HG02798 (cell line): ENCODE results near the gene GDPD2.

Source experiments
- ATAC-seq: cut with Tn5 transposase; IDR thresholded peaks from one replicate; pipeline ENCODE4 v1.9.1; 2021; ENCODE audit warnings: mild to moderate bottlenecking; ENCODE audit not compliant: unreplicated experiment, poor library complexity

The GDPD2 gene

GRCh38 chrX:70437011-70437410, 13.9 kb downstream of the GDPD2 start:
- ATAC-seq, result no peak

GRCh38 chrX:70437921-70438665, 15.0 kb downstream of the GDPD2 start:
- ATAC-seq, result no peak

GRCh38 chrX:70439016-70439415, 15.9 kb downstream of the GDPD2 start:
- ATAC-seq, result no peak

DNA sequence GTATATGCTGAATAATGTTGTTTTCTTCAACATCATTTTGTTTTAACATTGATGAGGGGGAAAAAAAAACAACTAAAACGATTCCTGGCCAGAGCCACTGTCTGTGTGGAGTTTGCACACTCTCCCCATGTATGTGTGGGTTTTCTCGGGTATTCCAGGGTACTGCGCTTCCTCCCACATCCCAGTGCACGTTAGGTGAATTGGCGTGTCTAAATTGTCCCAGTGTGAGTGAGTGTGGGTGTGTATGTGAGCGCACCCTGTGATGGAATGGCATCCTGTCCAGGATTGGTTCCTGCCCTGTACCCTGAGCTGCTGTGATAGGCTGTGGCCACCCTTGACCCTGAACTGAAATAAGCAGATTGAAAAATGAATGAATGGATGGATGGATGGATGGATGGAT, 19.1 kb downstream of the GDPD2 start:
- ATAC-seq, result no peak

DNA sequence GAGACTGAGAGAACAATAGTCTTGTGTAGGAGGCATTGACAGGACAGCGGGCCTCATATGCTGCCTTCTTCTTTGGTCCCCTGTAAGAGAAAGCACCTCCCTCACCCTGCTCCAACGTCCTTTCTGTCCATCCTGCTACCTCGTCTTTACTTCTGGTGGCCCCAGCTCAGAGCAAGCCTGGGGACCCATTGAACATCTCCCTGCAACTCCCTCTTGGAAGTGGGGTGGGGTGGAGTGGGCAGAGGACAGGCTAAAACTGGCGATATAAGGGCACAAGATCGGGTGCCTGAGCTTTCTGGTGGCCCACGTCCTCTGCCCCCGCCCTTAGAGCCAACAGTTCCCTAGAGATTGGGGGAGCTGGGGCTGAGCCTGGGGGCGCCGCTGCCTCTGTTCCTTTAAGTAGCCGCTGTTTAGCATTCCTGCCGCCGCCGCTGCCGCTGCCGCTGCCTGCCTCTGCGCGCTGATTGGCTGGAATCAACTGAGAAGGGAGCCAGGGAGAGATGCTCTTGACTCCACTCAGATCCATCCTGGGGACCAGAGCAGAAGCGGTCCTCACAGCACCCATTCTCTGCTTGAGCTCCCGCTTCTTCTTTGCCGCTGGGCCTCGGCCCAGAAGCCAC, 21.3 kb downstream of the GDPD2 start, which contains the start of gene DLG3:
DLG3 (plus strand) TSS at position 510 of the 620 bp plus-strand sequence. CDS start 367 bp downstream, outside the sequence.
- ATAC-seq, result peak; percentile 35

DNA sequence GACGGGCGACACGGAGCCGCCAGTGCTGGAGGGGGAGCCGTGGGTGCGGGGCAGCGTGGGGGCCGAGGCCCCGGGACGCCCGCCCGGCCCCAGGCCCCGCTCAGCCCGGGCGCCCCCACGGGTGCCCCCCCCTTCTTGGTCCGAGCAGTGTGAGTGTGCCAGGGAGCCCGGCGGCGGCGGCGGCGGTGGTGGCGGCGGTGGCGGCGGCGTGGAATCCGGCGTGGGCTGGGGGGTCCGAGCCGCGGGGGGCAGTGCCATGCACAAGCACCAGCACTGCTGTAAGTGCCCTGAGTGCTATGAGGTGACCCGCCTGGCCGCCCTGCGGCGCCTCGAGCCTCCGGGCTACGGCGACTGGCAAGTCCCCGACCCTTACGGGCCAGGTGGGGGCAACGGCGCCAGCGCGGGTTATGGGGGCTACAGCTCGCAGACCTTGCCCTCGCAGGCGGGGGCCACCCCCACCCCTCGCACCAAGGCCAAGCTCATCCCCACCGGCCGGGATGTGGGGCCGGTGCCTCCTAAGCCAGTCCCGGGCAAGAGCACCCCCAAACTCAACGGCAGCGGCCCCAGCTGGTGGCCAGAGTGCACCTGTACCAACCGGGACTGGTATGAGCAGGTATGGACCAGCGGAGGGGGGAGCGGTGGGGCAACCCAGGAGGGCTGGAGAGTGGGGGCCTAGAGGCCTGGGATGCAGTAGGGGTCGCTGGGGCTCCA, 22.0 kb downstream of the GDPD2 start:
- ATAC-seq, result peak; percentile 16

- ATAC-seq, result no peak
These were observed 22.8 kb downstream of the GDPD2 start for GRCh38 chrX:70445951-70446350.

- no peak for ATAC-seq
These were observed 23.6 kb downstream of the GDPD2 start for GRCh38 chrX:70446380-70447350.

- no peak for ATAC-seq
These were observed 26.4 kb downstream of the GDPD2 start for GRCh38 chrX:70449457-70449966.

GRCh38 chrX:70452143-70452733, 29.1 kb downstream of the GDPD2 start:
- peak; percentile 62 for ATAC-seq

GRCh38 chrX:70453024-70453618, 30.0 kb downstream of the GDPD2 start:
- no peak for ATAC-seq

DNA sequence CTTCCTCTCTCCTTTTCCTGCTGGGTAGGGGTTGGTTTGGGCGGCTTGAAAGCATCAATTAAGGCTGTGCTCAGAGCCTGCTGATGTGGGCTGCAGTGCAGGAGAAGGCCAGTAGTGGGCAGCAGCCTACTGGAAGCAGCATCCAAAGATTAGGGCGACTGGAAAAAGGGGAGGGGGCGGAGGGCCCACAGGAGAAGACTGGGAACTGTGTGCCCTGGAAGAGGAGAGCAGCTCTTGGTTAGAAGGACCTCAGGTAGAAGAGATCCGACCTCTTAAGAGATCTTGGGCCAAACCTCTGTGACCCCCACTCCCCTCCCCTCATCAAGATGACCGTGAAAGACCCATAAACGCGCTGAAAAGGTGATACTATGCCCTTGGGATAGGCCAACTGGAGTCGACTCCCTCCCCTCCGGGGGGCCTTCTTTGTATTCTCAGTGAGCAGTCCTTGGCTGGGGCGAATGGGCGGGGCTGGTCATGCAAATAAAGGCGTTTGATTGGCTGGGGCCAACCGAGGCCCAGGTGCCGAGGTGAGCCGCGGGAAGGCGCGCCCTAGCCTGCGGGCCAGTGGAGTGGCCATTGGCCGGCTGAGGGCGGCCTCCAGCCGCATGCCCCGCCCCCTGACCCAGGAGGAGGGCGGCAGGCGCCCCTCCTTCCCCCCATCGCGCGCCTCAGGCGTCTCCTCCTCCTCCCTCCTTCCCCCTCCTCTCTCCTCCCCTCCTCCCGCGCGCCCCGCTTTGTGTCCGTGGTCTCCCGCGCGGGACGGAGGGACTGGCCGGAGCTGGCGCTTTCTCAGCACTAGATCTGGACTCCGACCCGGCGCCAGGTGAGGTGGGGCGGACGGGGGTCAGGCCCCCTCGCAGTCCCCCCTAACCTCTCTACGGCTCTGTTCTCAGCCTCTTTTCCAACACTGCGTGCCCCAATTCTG, 31.6 kb downstream of the GDPD2 start:
- peak; percentile 58 for ATAC-seq

DNA sequence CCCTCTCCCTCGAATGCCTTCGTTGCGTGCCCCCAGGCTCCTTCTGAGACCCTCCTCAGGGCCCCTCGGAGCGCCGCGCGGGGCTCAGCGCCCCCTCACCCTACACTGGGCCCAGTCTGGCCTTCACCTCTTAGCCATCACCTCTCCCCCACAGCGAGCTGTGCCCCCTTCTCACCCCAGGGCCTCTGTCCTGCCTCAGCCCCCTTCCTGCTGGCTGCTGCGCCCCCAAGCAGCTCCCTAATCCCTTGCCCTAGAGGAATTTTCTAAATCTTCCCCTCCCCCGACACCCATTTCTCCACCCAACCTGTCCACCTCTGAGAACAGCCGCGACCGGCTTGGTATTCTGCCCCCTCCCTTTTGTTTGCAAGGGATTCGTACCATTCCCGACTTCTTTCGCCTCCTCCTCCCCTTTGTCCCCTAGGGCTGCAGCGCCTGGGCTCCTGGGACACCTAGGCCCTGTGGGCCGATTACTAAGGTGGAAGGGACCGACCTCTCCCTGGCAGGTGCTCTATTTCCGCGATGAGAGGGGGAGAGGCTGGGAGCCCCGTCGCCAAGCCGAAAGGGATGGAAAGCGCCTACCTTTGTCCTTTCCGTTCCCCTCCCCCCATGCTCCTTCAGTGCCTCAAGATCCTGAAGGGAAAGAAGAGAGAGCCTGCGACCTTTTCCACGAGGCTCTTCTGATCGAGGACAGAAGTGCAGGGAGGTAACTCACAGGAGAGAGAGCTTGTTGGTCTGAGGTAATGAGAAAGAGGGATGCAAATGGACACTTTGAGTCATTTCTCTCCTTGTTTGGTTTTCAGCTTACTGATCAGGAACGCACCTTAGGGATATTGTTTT, 32.5 kb downstream of the GDPD2 start:
- ATAC-seq, result no peak

DNA sequence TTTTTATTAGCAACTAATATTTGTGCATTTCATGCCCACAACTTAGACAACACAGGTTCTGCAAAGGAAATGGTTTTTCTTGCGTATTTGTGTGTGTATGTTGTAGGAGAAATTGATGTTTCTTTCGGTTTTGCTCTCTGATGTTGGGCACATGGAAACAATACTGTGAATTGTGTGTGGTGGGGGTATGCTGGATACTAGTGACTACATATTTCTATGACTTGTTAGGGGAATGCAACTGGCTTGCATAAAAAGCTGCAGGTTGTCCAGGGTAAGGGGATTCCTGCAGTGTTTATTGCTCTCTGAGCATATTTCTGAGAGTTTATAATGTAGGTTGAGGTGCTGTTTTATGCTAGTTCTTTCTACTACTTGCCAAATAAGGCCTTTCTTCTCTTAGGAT, 33.1 kb downstream of the GDPD2 start:
- ATAC-seq, result no peak

DNA sequence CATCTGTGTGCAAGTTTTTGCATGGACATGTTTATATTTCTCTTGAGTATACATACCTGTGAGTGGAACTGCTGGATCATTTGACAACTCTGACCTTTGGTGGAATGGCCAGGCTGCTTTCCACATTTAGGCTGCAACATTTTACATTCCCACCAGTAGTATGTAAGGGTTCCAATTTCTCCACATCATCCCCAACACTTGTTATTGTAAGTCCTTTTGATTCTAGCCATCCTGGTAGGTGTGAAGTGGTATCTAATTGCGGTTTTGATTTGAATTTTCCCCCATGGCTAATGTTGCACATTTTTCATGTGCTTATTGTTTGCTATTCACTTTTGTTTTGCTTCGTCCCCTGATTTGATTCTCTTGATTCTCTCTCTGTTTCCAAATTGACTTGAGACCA, 37.9 kb downstream of the GDPD2 start:
- no peak for ATAC-seq

GRCh38 chrX:70464051-70464450, 40.9 kb downstream of the GDPD2 start:
- no peak for ATAC-seq

GRCh38 chrX:70466968-70467367, 43.9 kb downstream of the GDPD2 start:
- no peak for ATAC-seq
